AG09319 (cell line): Measurements from ENCODE around the gene HAUS7.
"Not testable (repeated sequence)": the region's sequence is repeated elsewhere in the genome, so short reads cannot be mapped to it uniquely, and the experiment has no call there.

ENCODE experiments used
- DNase-seq: peaks from one replicate; pipeline ENCODE4 v3.0.0-alpha.2; 2010; ENCODE audit warnings: low read depth; ENCODE audit errors: extremely low read depth
- TF ChIP-seq, protein P1 (sequence below): IDR thresholded peaks from 2 replicates; pipeline ENCODE4 v1.5.1; 2011; ENCODE audit warnings: low read depth, mild to moderate bottlenecking, inconsistent platforms, low read length, moderate library complexity

HAUS7 gene

DNA sequence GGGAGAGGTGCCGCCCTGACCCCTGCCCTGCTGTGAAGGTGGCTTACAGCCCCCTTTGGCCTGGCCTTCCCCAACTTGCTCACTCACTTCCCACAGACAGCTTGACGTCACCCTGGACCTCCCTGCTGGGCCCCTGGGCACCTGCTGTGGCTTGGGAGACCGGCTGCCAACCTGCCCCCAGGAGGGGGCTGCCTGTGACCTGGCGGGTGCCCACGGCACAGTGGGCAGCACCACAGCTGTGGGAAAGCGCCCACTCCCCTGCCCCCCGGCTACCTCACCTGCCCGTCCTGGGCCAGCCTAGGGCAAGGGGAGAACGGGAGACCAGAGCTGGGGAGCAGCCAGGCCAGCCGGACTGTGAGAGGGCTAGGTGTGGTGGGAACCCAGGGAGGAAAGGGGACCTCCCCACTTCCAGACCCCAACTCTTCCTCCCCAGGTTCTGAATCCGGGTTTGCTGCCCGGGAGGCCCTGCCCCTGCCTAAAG, 61.5 kb downstream of the HAUS7 start:
- DNase-seq = no peak
- TF ChIP-seq, protein P1, sequence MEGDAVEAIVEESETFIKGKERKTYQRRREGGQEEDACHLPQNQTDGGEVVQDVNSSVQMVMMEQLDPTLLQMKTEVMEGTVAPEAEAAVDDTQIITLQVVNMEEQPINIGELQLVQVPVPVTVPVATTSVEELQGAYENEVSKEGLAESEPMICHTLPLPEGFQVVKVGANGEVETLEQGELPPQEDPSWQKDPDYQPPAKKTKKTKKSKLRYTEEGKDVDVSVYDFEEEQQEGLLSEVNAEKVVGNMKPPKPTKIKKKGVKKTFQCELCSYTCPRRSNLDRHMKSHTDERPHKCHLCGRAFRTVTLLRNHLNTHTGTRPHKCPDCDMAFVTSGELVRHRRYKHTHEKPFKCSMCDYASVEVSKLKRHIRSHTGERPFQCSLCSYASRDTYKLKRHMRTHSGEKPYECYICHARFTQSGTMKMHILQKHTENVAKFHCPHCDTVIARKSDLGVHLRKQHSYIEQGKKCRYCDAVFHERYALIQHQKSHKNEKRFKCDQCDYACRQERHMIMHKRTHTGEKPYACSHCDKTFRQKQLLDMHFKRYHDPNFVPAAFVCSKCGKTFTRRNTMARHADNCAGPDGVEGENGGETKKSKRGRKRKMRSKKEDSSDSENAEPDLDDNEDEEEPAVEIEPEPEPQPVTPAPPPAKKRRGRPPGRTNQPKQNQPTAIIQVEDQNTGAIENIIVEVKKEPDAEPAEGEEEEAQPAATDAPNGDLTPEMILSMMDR = no peak

DNA sequence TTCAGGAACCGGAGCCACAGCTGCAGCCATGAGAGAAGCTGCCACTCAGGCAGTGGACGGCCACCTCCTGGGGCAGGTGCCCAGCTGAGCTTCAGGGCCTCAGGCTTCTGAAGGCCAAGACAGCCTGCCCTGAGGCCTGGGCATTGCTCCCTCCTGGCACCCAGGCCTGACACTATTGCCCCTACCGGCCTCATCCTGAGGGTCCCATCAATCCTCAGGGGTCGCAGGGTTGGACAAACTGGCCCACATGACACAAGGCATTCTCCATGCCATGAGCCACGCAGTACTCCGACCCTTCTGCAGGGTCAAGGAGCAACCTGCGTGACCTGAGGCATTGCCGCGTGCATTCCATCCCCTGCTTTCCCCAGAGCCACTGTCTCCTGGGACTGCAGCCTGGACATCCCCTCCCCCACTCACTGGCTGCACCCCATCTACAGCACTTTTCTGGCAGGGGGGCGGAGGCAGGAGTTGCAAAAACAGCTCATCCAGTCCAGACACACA, 62.1 kb downstream of the HAUS7 start:
- no peak for DNase-seq
- TF ChIP-seq, protein P1 = no peak

DNA sequence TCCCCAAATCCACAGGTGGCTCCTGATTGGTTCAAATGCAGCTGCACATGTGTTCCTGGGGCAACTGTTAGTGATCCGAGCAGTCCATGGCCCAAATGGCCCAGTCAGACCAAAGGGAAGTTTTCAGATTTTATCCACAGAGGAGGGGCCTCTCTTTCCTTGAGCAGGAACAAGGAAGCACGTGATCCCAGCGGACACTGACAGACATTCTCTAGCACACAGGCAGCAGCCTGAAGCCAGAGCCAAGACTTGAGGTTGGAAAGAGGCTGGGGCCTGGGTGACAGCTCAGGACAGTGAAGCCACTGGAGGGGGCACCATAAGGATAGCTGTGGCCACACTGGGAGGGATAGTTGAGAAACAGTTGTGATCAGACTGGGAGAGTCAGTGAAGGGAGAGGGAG, 62.6 kb downstream of the HAUS7 start:
- no peak for DNase-seq
- TF ChIP-seq, protein P1 = no peak

DNA sequence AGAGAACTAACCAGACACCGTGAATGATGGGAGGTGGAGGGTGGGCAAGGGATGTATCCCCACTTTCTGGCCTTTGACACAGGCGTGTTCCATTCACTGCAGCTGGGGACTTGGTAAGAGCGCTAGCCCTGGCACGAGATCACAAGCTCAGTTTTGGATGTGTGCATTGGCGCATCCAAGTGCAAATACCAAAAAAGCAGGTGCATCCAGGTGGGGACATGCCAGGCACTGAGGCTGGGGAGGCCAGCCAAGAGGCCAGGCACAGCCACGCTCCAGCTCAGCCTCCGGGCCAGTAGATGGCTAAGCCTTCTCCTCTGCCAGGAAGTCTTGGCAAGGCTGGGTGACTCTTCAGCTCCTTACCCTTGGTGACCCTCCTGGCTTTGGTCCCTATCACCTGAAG, 63.5 kb downstream of the HAUS7 start:
- DNase-seq = no peak
- TF ChIP-seq, protein P1 = no peak

DNA sequence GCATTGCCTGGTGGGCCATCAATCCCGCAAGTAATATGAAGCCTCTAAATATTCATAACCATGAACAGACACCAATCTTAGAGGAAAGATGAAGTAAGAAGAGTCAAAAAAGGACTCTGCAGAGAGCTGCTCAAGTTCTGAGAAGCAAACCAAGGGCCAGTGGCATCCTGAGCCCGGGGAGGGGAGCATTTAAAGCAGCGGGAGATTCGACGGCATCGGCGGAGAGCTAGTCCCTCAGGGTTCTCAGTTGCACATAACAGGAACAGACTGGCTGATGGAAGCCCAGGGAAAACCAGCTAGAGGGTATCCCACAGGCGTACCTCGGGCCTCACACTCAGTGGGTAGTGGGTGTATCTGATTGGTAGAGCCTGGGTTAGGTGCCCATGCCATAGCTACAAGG, 64.4 kb downstream of the HAUS7 start:
- TF ChIP-seq, protein P1 = no peak
- DNase-seq = no peak

DNA sequence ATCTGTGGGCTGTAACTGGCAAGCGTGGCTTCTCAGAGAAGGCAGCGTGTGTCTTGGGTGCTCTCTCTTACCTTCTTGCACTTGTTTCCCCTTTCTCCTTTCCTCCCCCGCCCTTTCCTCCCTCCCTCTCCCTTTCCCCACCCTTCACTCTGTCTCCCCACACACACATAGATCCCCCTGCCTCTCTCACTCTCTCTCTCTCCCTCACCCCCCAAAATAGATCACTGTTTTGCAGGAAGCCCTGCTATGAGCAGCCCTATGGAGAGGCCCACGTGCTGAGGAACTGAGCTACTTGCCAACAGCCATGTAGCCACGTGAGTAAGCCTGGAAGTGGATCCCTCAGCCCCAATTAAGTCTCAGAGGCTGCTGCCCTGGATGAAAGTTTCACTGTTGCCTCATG, 65.0 kb downstream of the HAUS7 start:
- no peak for DNase-seq
- TF ChIP-seq, protein P1 = no peak

DNA sequence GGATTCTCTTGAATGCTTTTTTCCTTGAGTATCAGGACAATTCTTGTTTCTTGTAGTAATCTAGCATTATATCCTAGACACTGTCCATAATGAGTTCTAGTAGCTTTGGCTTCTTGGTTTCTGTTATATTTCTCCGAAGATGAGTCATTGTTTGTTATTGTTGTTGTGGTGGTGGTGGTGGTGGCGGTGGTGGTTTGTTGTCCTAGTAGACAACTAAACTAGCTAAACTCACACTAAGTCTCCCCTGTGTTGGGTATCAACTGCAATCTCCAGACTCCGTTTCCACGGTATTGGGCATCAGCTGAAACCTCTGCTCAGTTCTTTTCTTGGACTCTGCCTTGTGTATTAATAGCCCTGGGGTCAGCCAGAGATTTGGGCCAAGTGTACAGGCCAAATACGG, 66.0 kb downstream of the HAUS7 start:
- not testable (repeated sequence) for DNase-seq

DNA sequence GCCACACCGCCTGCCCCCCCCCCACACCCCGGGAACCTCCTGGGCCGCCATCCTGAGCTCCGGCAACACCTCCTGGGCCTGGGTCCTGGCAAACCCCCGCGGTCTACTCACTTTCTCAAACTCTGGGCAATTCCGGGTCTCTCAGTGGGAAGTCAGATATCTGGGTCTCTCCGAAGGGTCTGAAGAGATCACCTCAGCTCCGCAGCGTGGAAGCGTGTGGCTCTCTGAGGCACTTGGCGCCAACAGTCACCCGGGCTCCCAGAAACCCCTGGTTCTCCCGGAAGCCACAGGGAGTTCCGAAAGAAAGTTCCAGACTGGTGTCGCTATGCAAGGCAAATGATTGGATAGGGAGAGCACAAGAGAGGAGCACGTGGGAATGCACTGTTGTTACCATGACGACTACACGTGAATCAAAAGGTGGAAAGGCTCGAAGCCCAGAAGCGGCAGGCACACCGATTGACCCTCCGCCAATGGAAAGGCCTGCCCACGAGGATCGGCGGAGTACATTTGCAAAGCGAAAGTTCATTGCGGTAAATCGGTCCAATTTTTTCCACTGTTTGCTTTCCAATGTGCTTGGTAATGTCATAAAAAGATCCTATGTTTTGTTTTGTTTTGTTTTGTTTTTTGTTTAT, 69.1 kb downstream of the HAUS7 start, which contains the start of gene PNMA6E:
PNMA6E (minus strand) TSS at position 218 of the 632 bp plus-strand sequence. CDS start 2,501 bp downstream, outside the sequence.
- TF ChIP-seq, protein P1 = no peak
- no peak for DNase-seq
